Measurements from ENCODE around the gene SEPTIN3. TPM values are rescaled to one million over a fixed set of nuclear protein-coding genes. Genes with fewer than 3 reads are reported as not detected.

The SEPTIN3 gene
- total and polyA plus RNA-seq, 9 of the 15 experiments (the other 6 are each of a cell fraction or from before 2014, with no cell fraction given), result 0.06 TPM; not detected in 8

GRCh38 chr22:41923595-41924276 lies 45.5 kb upstream of the SEPTIN3 start:
- peaks cover 4 to 53% of the 10 kb centered on the region in 2 experiments; a peak in 3 of 5 replicates for H3K4me1 ChIP-seq (replicated peaks in 1 of 2; ENCODE audit: control insufficient read depth in 2 of 2, insufficient read depth in 2 of 2, low read length in 2 of 2)
- H3K9me1 ChIP-seq (ENCODE audit: control insufficient read depth, insufficient read depth, low read length), result no peaks in the 10 kb centered on the region
- no peaks in the 10 kb centered on the region for H3K36me3 ChIP-seq (ENCODE audit: control insufficient read depth, insufficient read depth, low read length)
- H3K9ac ChIP-seq (ENCODE audit: insufficient read depth in 1 of 2, low read depth in 2 of 2, low read length in 2 of 2), result 0 out of 4 replicates have a peak overlapping the region, but pooled peaks of 1 of the 2 experiments have one; percentile 17
- ATAC-seq (no peak), DNase-seq (ENCODE audit: extremely low read depth in 1 of 4, low spot score in 3 of 4) (no peak), FAIRE-seq (no peak)
- no peaks in the 10 kb centered on the region for H4K20me1 ChIP-seq (replicated peaks; ENCODE audit: control insufficient read depth, insufficient read depth, low read length)
- no peak overlapping the region for H2AFZ ChIP-seq (ENCODE audit: low read depth, low read length)
- no peak overlapping the region for H3K4me3 ChIP-seq
- ChIA-PET POLR2A (interaction anchor here (0.6 to 1.8 kb wide), 4 partner anchors 12 to 41 kb away, joined by 3 to 4 read pairs (median 4); partner anchors contain the start of gene CENPM), CTCF (ENCODE audit: low intra/inter-chr PET ratio) (no interaction called here)
- WGBS (ENCODE audit: insufficient coverage, low coverage, missing lambda C conversion rate), result 78% methylated on average over 6 of the region's 14 CpGs
- no peak overlapping the region for H3K4me2 ChIP-seq (ENCODE audit: insufficient read depth, low read length)
- intact Hi-C loops (cut with micrococcal nuclease), result no loop called here
- no peaks in the 10 kb centered on the region for H3K9me3 ChIP-seq (replicated peaks; ENCODE audit: control insufficient read depth, insufficient read depth, low read depth, low read length)
- H3K79me2 ChIP-seq (ENCODE audit: control insufficient read depth, insufficient read depth, low read length), result no peaks in the 10 kb centered on the region
- no peak overlapping the region for H3K27ac ChIP-seq (ENCODE audit: extremely low read depth, low read depth, low read length)
- in situ Hi-C loops (cut with MboI), result no loop called here
- BruUV-seq (replicated peaks), result no TSS peak
- TF ChIP-seq SMAD3 (CRISPR knock-in tag; conservative IDR thresholded peaks at IDR 0.05) (no peak), ZNF354B (CRISPR knock-in tag; IDR thresholded peaks at IDR 0.05) (no peak), TSHZ1 (CRISPR knock-in tag; IDR thresholded peaks at IDR 0.05) (no peak), ZNF785 (CRISPR knock-in tag; IDR thresholded peaks at IDR 0.05) (no peak), ZNF184 (CRISPR knock-in tag; IDR thresholded peaks at IDR 0.05) (no peak), SIRT6 (IDR thresholded peaks at IDR 0.05; ENCODE audit: low read depth, low read length) (no peak), STAG1 (CRISPR knock-in tag; IDR thresholded peaks at IDR 0.05; ENCODE audit: borderline replicate concordance) (no peak), HDAC6 (IDR thresholded peaks at IDR 0.05; ENCODE audit: low read depth, low read length) (no peak), ATF2 (CRISPR knock-in tag; IDR thresholded peaks at IDR 0.05) (no peak), ZNF197 (CRISPR knock-in tag; IDR thresholded peaks at IDR 0.05; ENCODE audit: low read depth) (no peak), PML (IDR thresholded peaks at IDR 0.05; ENCODE audit: low read length) (no peak)
- H3K27me3 ChIP-seq (ENCODE audit: control insufficient read depth in 2 of 2, insufficient read depth in 2 of 2, low read length in 2 of 2), result no peaks in the 10 kb centered on the region
